HUDEP-2 (cell line): Measurements from ENCODE around the gene ABHD6.
A peak's percentile ranks its signal among the peaks of the same experiment; 100 is the strongest.
"Not testable (repeated sequence)": the region's sequence is repeated elsewhere in the genome, so short reads cannot be mapped to it uniquely, and the experiment has no call there.

Source experiments
- DNase-seq, 76 experiments: peaks; one replicate each; lab custom pipeline; 2025; ENCODE audit not compliant: unreplicated experiment in 76 of 76; lab: John Stamatoyannopoulos, UW

The ABHD6 gene

GRCh38 chr3:58271901-58272501 lies 34.4 kb downstream of the ABHD6 start:
- no peak for DNase-seq

GRCh38 chr3:58272891-58273290 lies 35.3 kb downstream of the ABHD6 start:
- DNase-seq: no peak

- not testable (repeated sequence) for DNase-seq
These were observed 35.8 kb downstream of the ABHD6 start for GRCh38 chr3:58273362-58273761.

- DNase-seq: peak in 1 of 76 experiments; percentile 34
These were observed 36.5 kb downstream of the ABHD6 start for GRCh38 chr3:58274027-58274614.

- DNase-seq: no peak
These were observed 43.5 kb downstream of the ABHD6 start for GRCh38 chr3:58281069-58281468.

GRCh38 chr3:58285334-58285733 lies 47.7 kb downstream of the ABHD6 start:
- no peak for DNase-seq

- no peak for DNase-seq
These were observed 49.8 kb downstream of the ABHD6 start for GRCh38 chr3:58287354-58287753.

GRCh38 chr3:58288011-58288728 lies 50.6 kb downstream of the ABHD6 start:
- DNase-seq: peak in 4 of 76 experiments; percentile 1 to 9 (median 5)

GRCh38 chr3:58288964-58289613 lies 51.5 kb downstream of the ABHD6 start:
- not testable (repeated sequence) for DNase-seq

- DNase-seq: not testable (repeated sequence)
These were observed 52.9 kb downstream of the ABHD6 start for GRCh38 chr3:58290446-58290845.

- no peak for DNase-seq
These were observed 54.2 kb downstream of the ABHD6 start for GRCh38 chr3:58291671-58292338.

- DNase-seq: no peak
These were observed 55.3 kb downstream of the ABHD6 start for GRCh38 chr3:58292866-58293265.

GRCh38 chr3:58293516-58293915 lies 55.9 kb downstream of the ABHD6 start:
- no peak for DNase-seq

GRCh38 chr3:58296269-58296668 lies 58.7 kb downstream of the ABHD6 start:
- no peak for DNase-seq

GRCh38 chr3:58296843-58297242 lies 59.3 kb downstream of the ABHD6 start:
- DNase-seq: no peak

GRCh38 chr3:58298190-58298589 lies 60.6 kb downstream of the ABHD6 start:
- no peak for DNase-seq

GRCh38 chr3:58299075-58299474 lies 61.5 kb downstream of the ABHD6 start:
- no peak for DNase-seq

- DNase-seq: no peak
These were observed 62.4 kb downstream of the ABHD6 start for GRCh38 chr3:58299839-58300516.

- peak; percentile 45 to 96 (median 92) for DNase-seq
These were observed 68.5 kb downstream of the ABHD6 start, which contains the start of the genes HTD2 and RPP14 for GRCh38 chr3:58305882-58306711. Gene HTD2, plus strand, starts transcription at chr3:58306520. Its CDS starts 11,094 bp downstream, at chr3:58317614. Gene RPP14, plus strand, starts transcription at chr3:58306245. Its CDS starts 4,085 bp downstream, at chr3:58310330.
